Ectodermal cell (in vitro differentiated cells): ENCODE measurements around the gene UCP3.

Experiments used
- H3K27ac ChIP-seq: 2 replicates; pipeline ENCODE4 v1.7.0; 2013; ENCODE audit warnings: mild to moderate bottlenecking, low read depth, low read length; ENCODE audit not compliant: insufficient read depth, poor library complexity, severe bottlenecking
- H3K27me3 ChIP-seq: 2 replicates; pipeline ENCODE4 v1.7.0; 2013; ENCODE audit warnings: mild to moderate bottlenecking, low read length; ENCODE audit not compliant: insufficient read depth, control insufficient read depth, poor library complexity, severe bottlenecking
- H3K36me3 ChIP-seq: one replicate; pipeline ENCODE4 v1.7.0; 2013; ENCODE audit warnings: low read length; ENCODE audit not compliant: control insufficient read depth, insufficient read depth
- H3K4me1 ChIP-seq: one replicate; pipeline ENCODE4 v1.7.0; 2013; ENCODE audit warnings: low read length; ENCODE audit not compliant: control insufficient read depth, insufficient read depth
- H3K4me3 ChIP-seq: 2 replicates; pipeline ENCODE4 v1.7.0; 2013; ENCODE audit warnings: low read depth, low read length, control low read depth; ENCODE audit not compliant: insufficient read depth
- H3K9me3 ChIP-seq: 2 replicates; pipeline ENCODE4 v1.7.0; 2013; ENCODE audit warnings: mild to moderate bottlenecking, low read length, moderate library complexity; ENCODE audit not compliant: control insufficient read depth
- WGBS, 2 experiments: methylation state at CpG; one replicate each; pipeline ENCODE4 v1.1.7; 2013; ENCODE audit warnings: missing lambda C conversion rate in 2 of 2; 5-methylcytosine and 5-hydroxymethylcytosine counted together

The UCP3 gene

GRCh38 chr11:73965764-73966121, 43.1 kb downstream of the UCP3 start:
- Histone ChIP-seq H3K9me3 (no peaks in the 10 kb centered on the region), H3K36me3 (no peaks in the 10 kb centered on the region), H3K4me3 (no peak overlapping the region), H3K27me3 (no peaks in the 10 kb centered on the region), H3K27ac (no peak overlapping the region), H3K4me1 (peaks cover 6% of the 10 kb centered on the region)
- 85 to 90% methylated on average over 2 of the region's 2 CpGs for WGBS, 2 experiments

GRCh38 chr11:73965076-73965763, 43.7 kb downstream of the UCP3 start:
- Histone ChIP-seq H3K27ac (no peak overlapping the region), H3K9me3 (no peaks in the 10 kb centered on the region), H3K27me3 (no peaks in the 10 kb centered on the region), H3K4me3 (no peak overlapping the region), H3K4me1 (peaks cover 6% of the 10 kb centered on the region), H3K36me3 (no peaks in the 10 kb centered on the region)
- 81 to 84% methylated on average over 10 of the region's 10 CpGs for WGBS, 2 experiments

- Histone ChIP-seq H3K27me3 (no peaks in the 10 kb centered on the region), H3K9me3 (no peaks in the 10 kb centered on the region), H3K4me1 (peaks cover 6% of the 10 kb centered on the region), H3K27ac (no peak overlapping the region), H3K36me3 (no peaks in the 10 kb centered on the region), H3K4me3 (no peak overlapping the region)
- WGBS, 2 experiments: 81 to 96% methylated on average over 7 to 8 of the region's 8 CpGs
These were observed 45.0 kb downstream of the UCP3 start for GRCh38 chr11:73963861-73964260.

GRCh38 chr11:73962101-73962705, 46.7 kb downstream of the UCP3 start:
- no peaks in the 10 kb centered on the region for H3K9me3 ChIP-seq
- H3K27me3 ChIP-seq: no peaks in the 10 kb centered on the region
- H3K36me3 ChIP-seq: no peaks in the 10 kb centered on the region
- H3K27ac ChIP-seq: no peak overlapping the region
- no peak overlapping the region for H3K4me3 ChIP-seq
- 89 to 90% methylated on average over 7 of the region's 7 CpGs for WGBS, 2 experiments
- peaks cover 6% of the 10 kb centered on the region for H3K4me1 ChIP-seq

GRCh38 chr11:73961321-73961720, 47.6 kb downstream of the UCP3 start:
- peaks cover 6% of the 10 kb centered on the region for H3K4me1 ChIP-seq
- no peaks in the 10 kb centered on the region for H3K27me3 ChIP-seq
- H3K27ac ChIP-seq: no peak overlapping the region
- no peaks in the 10 kb centered on the region for H3K9me3 ChIP-seq
- H3K36me3 ChIP-seq: no peaks in the 10 kb centered on the region
- no peak overlapping the region for H3K4me3 ChIP-seq
- WGBS, 2 experiments: 76 to 79% methylated on average over 4 of the region's 4 CpGs

- H3K27me3 ChIP-seq: no peaks in the 10 kb centered on the region
- no peaks in the 10 kb centered on the region for H3K9me3 ChIP-seq
- no peaks in the 10 kb centered on the region for H3K36me3 ChIP-seq
- no peaks in the 10 kb centered on the region for H3K4me1 ChIP-seq
- H3K27ac ChIP-seq: no peak overlapping the region
- WGBS, 2 experiments: 89 to 91% methylated on average over 18 of the region's 18 CpGs
- no peak overlapping the region for H3K4me3 ChIP-seq
These were observed 50.3 kb downstream of the UCP3 start for GRCh38 chr11:73958521-73959141.

- no peaks in the 10 kb centered on the region for H3K36me3 ChIP-seq
- 92% methylated on average over 25 of the region's 25 CpGs for WGBS, 2 experiments
- no peaks in the 10 kb centered on the region for H3K9me3 ChIP-seq
- H3K27ac ChIP-seq: no peak overlapping the region
- H3K4me1 ChIP-seq: no peaks in the 10 kb centered on the region
- no peak overlapping the region for H3K4me3 ChIP-seq
- no peaks in the 10 kb centered on the region for H3K27me3 ChIP-seq
These were observed 51.1 kb downstream of the UCP3 start for GRCh38 chr11:73957654-73958361.

GRCh38 chr11:73956876-73957653, 51.8 kb downstream of the UCP3 start:
- H3K4me3 ChIP-seq: no peak overlapping the region
- H3K9me3 ChIP-seq: no peaks in the 10 kb centered on the region
- no peaks in the 10 kb centered on the region for H3K36me3 ChIP-seq
- H3K27me3 ChIP-seq: no peaks in the 10 kb centered on the region
- 88 to 89% methylated on average over 29 of the region's 29 CpGs for WGBS, 2 experiments
- no peak overlapping the region for H3K27ac ChIP-seq
- H3K4me1 ChIP-seq: no peaks in the 10 kb centered on the region

GRCh38 chr11:73951797-73952196, 57.1 kb downstream of the UCP3 start:
- H3K27ac ChIP-seq: no peak overlapping the region
- no peaks in the 10 kb centered on the region for H3K9me3 ChIP-seq
- 94 to 100% methylated on average over 6 to 7 of the region's 7 CpGs for WGBS, 2 experiments
- H3K36me3 ChIP-seq: no peaks in the 10 kb centered on the region
- no peak overlapping the region for H3K4me3 ChIP-seq
- no peaks in the 10 kb centered on the region for H3K4me1 ChIP-seq
- no peaks in the 10 kb centered on the region for H3K27me3 ChIP-seq
